Activated naive CD4-positive, alpha-beta T cell treated with anti-CD3 and anti-CD28 coated beads, Interleukin-2, amount 50 U/mL, for 24 hours (primary cell): ENCODE results near the gene LYRM1.
"Not testable (repeated sequence)": the region's sequence is repeated elsewhere in the genome, so short reads cannot be mapped to it uniquely, and the experiment has no call there.

Source experiments
- H3K27ac Mint-ChIP-seq: one replicate; pipeline ENCODE4 v1.8.0; 2021; ENCODE audit warnings: mild to moderate bottlenecking, mixed read lengths
- H3K27me3 Mint-ChIP-seq: one replicate; pipeline ENCODE4 v1.8.0; 2021; ENCODE audit warnings: mixed read lengths
- H3K36me3 Mint-ChIP-seq: one replicate; pipeline ENCODE4 v1.8.0; 2021; ENCODE audit warnings: mixed read lengths
- H3K4me1 Mint-ChIP-seq: one replicate; pipeline ENCODE4 v1.8.0; 2021; ENCODE audit warnings: mixed read lengths
- H3K4me3 Mint-ChIP-seq: one replicate; pipeline ENCODE4 v1.8.0; 2021; ENCODE audit warnings: mild to moderate bottlenecking, mixed read lengths
- H3K9me3 Mint-ChIP-seq: one replicate; pipeline ENCODE4 v1.8.0; 2021; ENCODE audit warnings: mixed read lengths

Gene LYRM1

DNA sequence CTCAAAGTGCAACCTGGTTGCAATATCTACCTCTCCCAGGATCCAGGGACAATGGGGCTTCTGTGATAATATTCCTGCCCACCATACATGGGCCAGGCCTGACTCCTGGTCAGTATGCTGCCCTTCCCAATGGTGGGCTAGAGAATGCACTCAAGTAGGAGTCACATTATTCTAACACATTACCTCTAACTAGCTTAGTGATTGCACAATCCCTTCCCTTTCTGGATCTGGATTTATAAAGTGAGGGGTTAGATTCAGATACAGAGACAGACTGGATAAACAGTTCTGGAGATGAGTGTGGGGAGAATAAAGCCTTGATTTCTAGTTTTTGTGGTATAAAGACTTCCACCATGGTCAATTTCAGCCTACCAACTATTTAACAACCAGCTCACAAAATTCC, 33.0 kb downstream of the LYRM1 start:
- Mint-ChIP-seq H3K4me1 (no peaks in the 10 kb centered on the region), H3K36me3 (no peaks in the 10 kb centered on the region), H3K9me3 (no peaks in the 10 kb centered on the region), H3K4me3 (no peak overlapping the region), H3K27me3 (no peaks in the 10 kb centered on the region), H3K27ac (no peak overlapping the region)

DNA sequence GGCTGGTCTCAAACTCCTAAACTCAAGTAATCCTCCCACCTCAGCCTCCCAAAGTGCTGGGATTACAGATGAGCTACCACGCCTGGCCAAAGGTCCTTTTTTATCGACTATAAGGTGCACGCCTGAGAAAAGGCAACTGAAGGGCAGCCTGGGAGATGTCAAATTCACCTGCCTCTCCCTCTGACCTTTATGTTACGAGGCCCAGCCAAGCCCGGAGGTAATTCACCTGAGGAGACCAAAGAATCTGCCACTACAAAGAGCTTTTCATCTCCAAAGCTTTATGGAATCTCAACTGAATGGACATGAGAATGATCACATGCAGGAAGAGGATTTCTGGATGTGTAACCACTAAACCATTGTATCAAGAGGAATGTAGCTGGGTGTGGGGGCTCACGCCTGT, 37.2 kb downstream of the LYRM1 start:
- H3K27ac Mint-ChIP-seq: no peak overlapping the region

DNA sequence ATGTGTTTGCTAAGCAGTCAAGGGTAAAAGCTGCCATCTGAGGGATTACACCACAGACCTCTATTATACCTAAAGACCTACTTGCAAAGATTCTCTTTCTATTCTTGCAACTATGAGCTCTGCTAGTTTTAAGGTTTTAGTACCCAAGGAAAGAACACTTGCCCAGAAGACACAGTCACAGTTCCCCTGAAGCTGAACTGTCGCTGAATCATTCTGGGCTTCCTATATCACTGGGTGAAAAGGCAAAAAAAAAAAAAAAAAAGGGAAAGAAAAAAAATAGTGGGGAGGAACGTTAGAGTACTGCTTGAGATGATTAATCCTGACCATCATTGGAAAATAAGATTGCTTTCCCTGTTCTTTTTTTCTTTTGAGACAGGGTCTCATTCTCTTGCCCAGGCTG, 37.9 kb downstream of the LYRM1 start:
- Mint-ChIP-seq H3K9me3 (no peaks in the 10 kb centered on the region), H3K4me1 (peaks cover 6% of the 10 kb centered on the region), H3K4me3 (no peak overlapping the region), H3K27ac (no peak overlapping the region), H3K36me3 (no peaks in the 10 kb centered on the region), H3K27me3 (no peaks in the 10 kb centered on the region)

More for the DNA sequence above, 37.2 kb downstream of the LYRM1 start:
- H3K4me3 Mint-ChIP-seq: no peak overlapping the region
- peaks cover 6% of the 10 kb centered on the region for H3K4me1 Mint-ChIP-seq
- no peaks in the 10 kb centered on the region for H3K27me3 Mint-ChIP-seq
- H3K9me3 Mint-ChIP-seq: no peaks in the 10 kb centered on the region
- H3K36me3 Mint-ChIP-seq: no peaks in the 10 kb centered on the region

DNA sequence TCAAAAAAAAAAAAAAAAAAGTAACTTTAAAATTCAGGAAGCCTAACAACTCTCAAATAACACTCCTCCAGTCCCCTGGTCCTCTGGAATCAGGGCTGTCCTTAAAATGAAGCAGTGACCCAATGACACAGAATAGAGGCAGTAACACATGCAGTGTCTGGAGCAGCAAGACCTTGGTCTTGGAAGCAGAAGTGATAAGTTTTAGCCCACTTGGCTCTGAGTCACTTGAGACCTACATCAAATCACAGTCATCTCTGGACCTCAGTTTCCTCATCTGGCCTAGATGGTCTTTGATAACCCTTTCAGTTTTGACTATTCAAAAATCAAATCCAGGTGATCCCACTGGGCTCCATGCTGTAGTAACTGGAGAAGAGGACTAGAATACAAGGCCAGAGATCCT, 39.0 kb downstream of the LYRM1 start:
- Mint-ChIP-seq H3K27ac (no peak overlapping the region), H3K4me1 (peaks cover 6% of the 10 kb centered on the region)

DNA sequence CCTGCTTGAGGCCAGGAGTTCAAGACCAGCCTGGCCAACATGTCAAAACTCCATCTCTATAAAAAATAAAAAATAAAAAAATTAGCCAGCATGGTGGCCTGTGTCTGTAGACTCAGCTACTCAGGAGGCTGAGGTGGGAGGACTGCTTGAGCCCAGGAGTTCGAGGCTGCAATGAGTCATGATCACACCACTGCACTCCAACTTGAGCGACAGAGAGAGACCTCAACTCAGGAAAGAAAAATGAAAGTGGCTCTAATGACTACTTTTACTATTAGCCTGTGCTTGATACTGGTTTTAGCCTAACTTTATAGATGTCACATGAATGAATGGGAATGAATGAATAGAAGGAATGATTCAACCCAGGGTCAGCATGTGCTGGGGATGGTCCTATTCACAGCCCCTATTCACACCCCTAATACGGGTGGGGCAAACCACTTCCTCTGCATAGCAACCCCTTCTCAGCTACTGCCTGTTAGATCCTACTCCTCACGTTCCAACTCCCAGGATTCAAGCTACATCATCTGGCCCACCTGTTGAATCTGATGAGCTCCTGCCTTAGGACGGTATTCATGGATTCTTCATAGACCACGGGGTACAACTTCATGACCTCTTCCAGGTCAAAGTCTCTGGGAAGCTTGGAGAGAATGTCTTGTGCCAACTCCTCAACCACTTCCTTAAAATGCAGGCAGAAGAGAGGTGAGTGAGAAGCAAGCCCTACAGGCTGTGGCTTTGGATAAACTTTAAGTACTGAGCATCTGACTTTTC, 40.5 kb downstream of the LYRM1 start:
- H3K9me3 Mint-ChIP-seq: no peaks in the 10 kb centered on the region
- H3K4me1 Mint-ChIP-seq: peaks cover 6% of the 10 kb centered on the region
- H3K27me3 Mint-ChIP-seq: no peaks in the 10 kb centered on the region
- no peaks in the 10 kb centered on the region for H3K36me3 Mint-ChIP-seq
- H3K4me3 Mint-ChIP-seq: no peak overlapping the region
- no peak overlapping the region for H3K27ac Mint-ChIP-seq

More for the DNA sequence above, 39.0 kb downstream of the LYRM1 start:
- H3K27me3 Mint-ChIP-seq: no peaks in the 10 kb centered on the region
- H3K36me3 Mint-ChIP-seq: no peaks in the 10 kb centered on the region
- no peak overlapping the region for H3K4me3 Mint-ChIP-seq
- no peaks in the 10 kb centered on the region for H3K9me3 Mint-ChIP-seq

DNA sequence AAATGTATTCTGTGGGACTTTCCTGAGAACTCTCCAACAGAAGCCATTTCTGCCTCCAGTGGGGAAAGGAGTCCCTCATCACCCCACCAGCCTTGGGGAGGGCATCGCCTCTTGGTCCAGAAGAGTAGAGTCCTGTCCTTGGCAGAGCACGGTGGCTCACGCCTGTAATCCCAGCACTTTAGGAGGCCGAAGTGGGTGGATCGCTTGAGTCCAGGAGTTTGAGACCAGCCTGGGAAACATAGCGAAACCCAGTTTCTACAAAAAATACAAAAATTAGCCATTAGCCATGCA, 41.0 kb downstream of the LYRM1 start:
- Mint-ChIP-seq H3K27me3 (no peaks in the 10 kb centered on the region), H3K4me3 (no peak overlapping the region), H3K27ac (no peak overlapping the region), H3K4me1 (peaks cover 6% of the 10 kb centered on the region), H3K36me3 (no peaks in the 10 kb centered on the region), H3K9me3 (no peaks in the 10 kb centered on the region)

DNA sequence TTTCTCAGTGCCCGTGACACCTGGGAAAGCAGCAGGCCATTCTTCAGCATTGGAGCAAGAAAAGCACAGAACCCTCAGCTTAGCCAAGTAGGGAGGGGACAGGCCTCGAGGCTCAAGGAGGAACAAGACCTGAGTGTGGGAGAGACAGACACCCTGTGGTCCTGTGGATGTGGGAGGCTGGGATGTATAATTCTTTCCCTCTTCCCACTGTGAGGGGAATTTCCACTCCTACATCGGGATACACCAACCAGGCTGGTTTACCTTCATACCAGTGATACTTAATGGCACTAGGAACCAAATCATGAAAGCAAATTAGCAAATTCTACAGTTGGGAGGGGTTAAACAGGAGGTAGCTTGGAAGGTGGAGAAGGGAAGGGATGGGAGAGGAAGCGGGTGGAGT, 41.7 kb downstream of the LYRM1 start:
- no peaks in the 10 kb centered on the region for H3K9me3 Mint-ChIP-seq
- no peak overlapping the region for H3K4me3 Mint-ChIP-seq
- H3K27ac Mint-ChIP-seq: no peak overlapping the region
- peaks cover 6% of the 10 kb centered on the region for H3K4me1 Mint-ChIP-seq
- no peaks in the 10 kb centered on the region for H3K36me3 Mint-ChIP-seq
- no peaks in the 10 kb centered on the region for H3K27me3 Mint-ChIP-seq

DNA sequence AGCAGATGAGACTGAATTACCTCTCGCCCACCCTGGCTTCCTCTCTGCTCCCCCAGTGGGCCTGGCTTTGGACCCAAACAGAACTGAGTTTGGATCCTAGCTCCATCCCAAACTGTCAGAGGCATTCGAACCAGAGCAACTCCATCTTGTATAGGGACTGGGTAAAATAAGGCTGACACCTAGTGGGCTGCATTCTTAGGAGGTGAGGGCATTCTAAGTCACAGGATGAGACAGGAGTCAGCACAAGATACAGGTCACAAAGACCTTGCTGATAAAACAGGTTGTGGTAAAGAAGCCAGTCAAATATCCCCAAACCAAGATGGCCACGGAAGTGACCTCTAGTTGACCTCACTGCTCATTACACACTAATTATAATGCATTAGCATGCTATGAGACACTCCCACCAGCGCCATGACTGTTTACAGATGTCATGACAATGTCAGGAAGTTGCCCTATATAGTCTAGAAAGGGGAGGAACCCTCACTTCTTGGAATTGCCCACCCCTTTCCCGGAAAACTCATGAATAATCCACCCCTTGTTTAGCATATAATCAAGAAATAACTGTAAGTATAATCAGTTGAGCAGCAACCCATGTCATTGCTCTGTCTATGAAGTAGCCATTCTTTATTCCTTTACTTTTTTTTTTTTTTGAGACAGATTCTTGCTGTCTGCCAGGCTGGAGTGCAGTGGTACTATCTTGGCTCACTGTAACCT, 44.4 kb downstream of the LYRM1 start:
- Mint-ChIP-seq H3K27ac (no peak overlapping the region), H3K27me3 (no peaks in the 10 kb centered on the region), H3K4me1 (peaks cover 6% of the 10 kb centered on the region), H3K36me3 (no peaks in the 10 kb centered on the region), H3K4me3 (no peak overlapping the region), H3K9me3 (no peaks in the 10 kb centered on the region)

DNA sequence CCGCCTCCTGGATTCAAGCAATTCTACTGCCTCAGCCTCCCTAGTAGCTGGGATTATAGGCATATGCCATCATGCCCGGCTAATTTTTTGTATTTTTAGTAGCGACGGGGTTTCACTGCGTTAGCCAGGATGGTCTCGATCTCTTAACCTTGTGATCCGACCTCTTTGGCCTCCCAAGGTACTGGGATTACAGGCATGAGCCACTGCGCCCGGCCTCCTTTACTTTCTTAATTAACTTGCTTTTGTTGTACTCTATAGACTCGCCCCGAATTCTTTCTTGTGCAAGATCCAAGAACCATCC, 45.0 kb downstream of the LYRM1 start:
- not testable (repeated sequence) for H3K4me3 Mint-ChIP-seq, H3K4me1 Mint-ChIP-seq, H3K36me3 Mint-ChIP-seq, H3K27ac Mint-ChIP-seq, H3K27me3 Mint-ChIP-seq, H3K9me3 Mint-ChIP-seq

DNA sequence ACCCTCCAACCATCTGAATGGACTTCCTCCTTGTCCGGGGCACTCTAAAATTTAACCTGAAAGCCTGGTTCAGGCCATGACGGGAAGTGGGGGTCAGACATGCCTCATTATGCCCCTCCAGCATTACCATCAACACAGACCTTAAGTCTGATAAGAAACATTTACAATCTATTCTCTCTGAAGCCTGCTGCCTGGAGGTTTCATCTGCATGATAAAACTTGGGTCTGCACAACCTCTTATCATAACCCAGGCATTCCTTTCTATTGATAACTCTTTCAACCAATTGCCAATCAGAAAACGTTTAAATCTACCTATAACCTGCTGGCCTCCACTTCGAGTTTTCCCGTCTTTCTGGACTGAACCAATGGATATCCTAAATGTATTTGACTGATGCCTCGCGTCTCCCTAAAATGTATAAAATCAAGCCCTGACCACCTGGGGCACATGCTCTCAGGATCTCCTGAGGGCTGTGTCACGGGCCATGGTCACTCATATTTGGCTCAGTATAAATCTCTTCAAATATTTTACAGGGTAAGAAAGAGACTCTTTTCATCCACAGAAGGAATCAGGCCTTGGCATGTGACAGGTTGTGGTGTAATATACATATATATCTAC, 45.6 kb downstream of the LYRM1 start:
- no peaks in the 10 kb centered on the region for H3K36me3 Mint-ChIP-seq

DNA sequence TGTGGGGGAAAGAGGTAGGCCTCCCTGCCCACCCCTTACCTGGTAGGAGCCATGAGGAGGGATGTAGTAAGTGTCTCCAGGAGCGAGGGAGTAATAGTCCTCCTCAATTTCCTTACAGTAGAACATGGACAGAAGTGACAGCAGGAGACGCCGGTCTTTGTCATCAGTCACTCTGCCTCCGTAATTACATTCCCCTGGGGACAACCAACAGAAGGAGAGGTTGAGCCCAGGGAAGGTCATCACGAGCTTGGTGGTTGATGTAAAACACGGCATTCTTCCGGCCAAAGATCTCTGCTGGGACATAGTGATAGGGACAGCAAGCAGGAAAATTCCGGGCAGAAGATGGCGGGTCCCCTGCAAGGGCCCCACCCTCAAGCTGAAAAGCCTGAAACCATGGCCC, 47.9 kb downstream of the LYRM1 start:
- Mint-ChIP-seq H3K9me3 (no peaks in the 10 kb centered on the region), H3K36me3 (no peaks in the 10 kb centered on the region), H3K4me3 (no peak overlapping the region), H3K27me3 (no peaks in the 10 kb centered on the region), H3K27ac (no peak overlapping the region), H3K4me1 (no peaks in the 10 kb centered on the region)

More for the DNA sequence above, 45.6 kb downstream of the LYRM1 start:
- Mint-ChIP-seq H3K4me1 (peaks cover 4% of the 10 kb centered on the region), H3K27ac (no peak overlapping the region), H3K27me3 (no peaks in the 10 kb centered on the region), H3K4me3 (no peak overlapping the region), H3K9me3 (no peaks in the 10 kb centered on the region)

DNA sequence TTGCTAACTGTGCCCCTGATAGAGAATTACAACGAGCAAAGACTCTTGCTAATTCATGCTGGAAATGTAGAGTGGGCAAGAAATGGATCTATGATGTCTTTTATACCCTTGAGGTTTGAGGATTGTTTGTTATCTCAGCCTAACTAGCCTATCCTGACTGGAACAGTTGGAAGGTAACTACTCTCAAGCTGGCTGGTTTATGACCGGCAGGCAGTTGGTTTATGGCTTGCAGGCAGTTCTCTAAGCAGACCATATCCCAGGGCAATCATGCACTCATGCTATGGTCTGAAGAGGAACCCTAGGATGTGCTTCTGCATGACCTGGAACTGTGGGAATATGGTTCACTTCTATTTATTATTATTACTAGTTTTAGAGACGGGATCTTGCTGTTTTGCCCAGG, 49.1 kb downstream of the LYRM1 start:
- Mint-ChIP-seq H3K4me3 (no peak overlapping the region), H3K27ac (no peak overlapping the region)

DNA sequence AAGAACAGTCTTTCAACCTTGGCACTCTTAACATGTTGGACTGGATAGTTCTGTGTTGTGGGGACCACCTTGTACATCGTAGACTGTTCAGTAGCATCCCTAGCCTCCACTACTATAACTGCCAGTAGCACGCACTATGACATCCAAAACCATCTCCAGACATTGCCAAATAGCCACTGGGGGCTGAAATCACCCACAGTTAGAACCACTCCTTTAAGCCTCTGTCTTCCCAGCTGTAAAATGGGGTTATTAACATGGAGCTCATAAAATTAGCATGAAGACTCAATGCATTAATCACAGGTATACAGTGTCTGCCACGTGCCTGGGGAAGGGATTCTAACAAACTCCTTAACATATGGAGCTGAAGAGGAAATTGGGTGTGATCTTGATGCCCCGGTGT, 49.7 kb downstream of the LYRM1 start:
- Mint-ChIP-seq H3K4me3 (no peak overlapping the region), H3K27me3 (no peaks in the 10 kb centered on the region), H3K27ac (no peak overlapping the region), H3K9me3 (no peaks in the 10 kb centered on the region), H3K36me3 (no peaks in the 10 kb centered on the region), H3K4me1 (no peaks in the 10 kb centered on the region)

More for the DNA sequence above, 49.1 kb downstream of the LYRM1 start:
- H3K27me3 Mint-ChIP-seq: no peaks in the 10 kb centered on the region
- no peaks in the 10 kb centered on the region for H3K4me1 Mint-ChIP-seq
- H3K36me3 Mint-ChIP-seq: no peaks in the 10 kb centered on the region
- H3K9me3 Mint-ChIP-seq: no peaks in the 10 kb centered on the region

DNA sequence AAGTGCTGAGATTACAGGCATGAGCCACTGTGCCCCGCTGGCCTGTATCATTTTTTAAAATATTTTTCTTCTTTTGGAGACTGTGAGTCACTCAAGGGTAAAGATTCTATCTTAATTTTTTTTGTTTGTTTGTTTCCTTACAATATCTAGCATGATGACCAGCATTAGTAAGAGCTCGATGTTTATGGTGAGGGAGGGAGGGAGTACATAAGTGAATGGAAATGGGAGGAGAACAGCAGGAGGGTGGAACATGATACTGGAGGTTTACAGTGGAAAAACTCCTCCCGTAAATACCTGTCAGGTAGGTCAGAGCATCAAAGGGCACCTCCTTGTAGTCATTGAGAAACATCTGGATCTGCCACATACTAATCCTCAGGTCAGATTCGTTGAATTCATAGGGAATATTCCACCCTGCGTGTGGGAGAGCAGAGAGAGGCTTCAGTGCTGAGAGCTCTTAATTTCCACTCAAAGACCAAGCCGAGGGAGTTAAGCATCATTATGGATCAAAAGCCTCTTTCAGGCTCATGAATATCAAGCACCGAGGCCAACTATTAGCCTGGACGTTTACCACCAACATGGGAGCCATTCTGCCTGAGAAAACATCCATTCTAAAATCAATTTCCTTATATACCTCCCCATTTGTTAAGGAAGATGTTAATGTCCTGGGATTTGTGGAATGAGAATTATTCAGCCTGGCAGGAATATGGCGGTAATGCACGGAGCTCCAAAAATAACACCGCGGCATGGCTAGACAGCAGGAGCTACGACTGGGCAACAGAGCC, 51.8 kb downstream of the LYRM1 start:
- Mint-ChIP-seq H3K4me3 (no peak overlapping the region), H3K27ac (no peak overlapping the region), H3K36me3 (no peaks in the 10 kb centered on the region), H3K9me3 (no peaks in the 10 kb centered on the region), H3K27me3 (no peaks in the 10 kb centered on the region), H3K4me1 (no peaks in the 10 kb centered on the region)

DNA sequence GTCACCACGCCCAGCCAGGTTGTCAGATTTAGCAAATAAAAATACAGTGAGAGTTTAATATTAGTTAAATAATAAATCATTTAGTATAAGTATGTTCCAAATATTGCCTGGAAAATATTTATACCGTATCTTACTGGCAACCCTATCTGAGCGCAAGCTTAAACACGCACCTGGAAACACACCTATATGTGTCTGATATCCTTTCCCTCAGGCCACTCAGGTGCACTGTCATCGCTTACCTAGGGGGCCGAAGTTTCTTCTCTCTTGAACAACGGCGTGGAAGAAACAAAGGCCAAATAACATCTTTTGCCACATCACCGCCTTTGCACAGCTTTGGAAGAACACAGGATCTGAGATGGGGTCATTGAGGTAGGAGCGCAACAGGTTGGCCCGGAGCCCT, 54.0 kb downstream of the LYRM1 start:
- no peaks in the 10 kb centered on the region for H3K9me3 Mint-ChIP-seq
- no peak overlapping the region for H3K27ac Mint-ChIP-seq
- no peaks in the 10 kb centered on the region for H3K4me1 Mint-ChIP-seq
- no peak overlapping the region for H3K4me3 Mint-ChIP-seq
- no peaks in the 10 kb centered on the region for H3K27me3 Mint-ChIP-seq
- no peaks in the 10 kb centered on the region for H3K36me3 Mint-ChIP-seq

DNA sequence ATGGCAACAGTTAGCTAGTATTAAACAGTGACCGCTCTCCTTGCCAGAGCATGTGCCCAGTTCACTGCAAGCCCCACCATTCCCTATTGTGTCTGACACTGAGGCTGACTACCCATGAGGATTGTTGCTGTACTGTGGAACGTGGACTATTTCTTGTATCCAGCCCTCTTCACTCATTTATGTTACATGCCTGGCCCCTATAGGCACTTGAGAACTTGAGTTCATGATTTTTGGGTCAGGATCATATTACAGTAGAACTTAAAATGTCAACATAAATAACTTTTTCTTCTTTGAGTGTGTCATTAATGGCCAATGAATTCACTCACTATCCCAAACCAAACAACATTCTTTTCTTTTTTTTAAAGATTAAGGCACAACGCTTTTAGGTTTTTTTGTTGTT, 55.7 kb downstream of the LYRM1 start:
- no peak overlapping the region for H3K4me3 Mint-ChIP-seq
- no peaks in the 10 kb centered on the region for H3K9me3 Mint-ChIP-seq
- H3K27ac Mint-ChIP-seq: no peak overlapping the region
- no peaks in the 10 kb centered on the region for H3K36me3 Mint-ChIP-seq
- H3K27me3 Mint-ChIP-seq: no peaks in the 10 kb centered on the region
- no peaks in the 10 kb centered on the region for H3K4me1 Mint-ChIP-seq
